Endothelial cell (in vitro differentiated cells): ENCODE measurements around the gene ALKBH6. TPM values are rescaled to one million over a fixed set of nuclear protein-coding genes. Genes with fewer than 3 reads are reported as not detected.

Source experiments
- DNase-seq: peaks from one replicate; pipeline ENCODE4 v3.0.0; 2021; ENCODE audit warnings: low spot score
- H3K27ac Mint-ChIP-seq: one replicate; pipeline ENCODE4 v1.8.0; 2021; ENCODE audit warnings: mixed read lengths, inconsistent platforms; ENCODE audit not compliant: unreplicated experiment
- H3K27me3 Mint-ChIP-seq: one replicate; pipeline ENCODE4 v1.8.0; 2021; ENCODE audit warnings: mild to moderate bottlenecking, moderate library complexity, mixed read lengths, inconsistent platforms; ENCODE audit not compliant: unreplicated experiment
- H3K36me3 Mint-ChIP-seq: one replicate; pipeline ENCODE4 v1.8.0; 2021; ENCODE audit warnings: mild to moderate bottlenecking, low read depth, mixed read lengths, inconsistent platforms; ENCODE audit not compliant: unreplicated experiment
- H3K4me1 Mint-ChIP-seq: one replicate; pipeline ENCODE4 v1.8.0; 2021; ENCODE audit warnings: mild to moderate bottlenecking, mixed read lengths, inconsistent platforms; ENCODE audit not compliant: unreplicated experiment
- H3K4me3 Mint-ChIP-seq: one replicate; pipeline ENCODE4 v1.8.0; 2021; ENCODE audit warnings: mild to moderate bottlenecking, mixed read lengths, inconsistent platforms; ENCODE audit not compliant: unreplicated experiment
- H3K9me3 Mint-ChIP-seq: one replicate; pipeline ENCODE4 v1.8.0; 2021; ENCODE audit warnings: mixed read lengths, inconsistent platforms; ENCODE audit not compliant: unreplicated experiment
- CTCF ChIP-seq: fragments of 200-600 bp; sonication (generic); IDR thresholded peaks from one replicate; pipeline ENCODE4 v1.5.0; 2021; ENCODE audit warnings: antibody characterized with exemption; ENCODE audit not compliant: unreplicated experiment
- long read RNA-seq: library from polyadenylated mRNA; unstranded; transcript quantifications from one replicate; pipeline ENCODE4 v2.0.0, GENCODE V29; 2020; ENCODE audit not compliant: unreplicated experiment
- total RNA-seq: library from RNA; stranded (reverse); fragmentation: NEBNext Ultra II Directional; extraction: Animal tissue kit (Norgen Biotek cat#: 25700); gene quantifications from one replicate; pipeline ENCODE4 v1.2.1, GENCODE V29; 2021; ENCODE audit not compliant: unreplicated experiment

The ALKBH6 gene
- total RNA-seq: 27.3 TPM
- long read RNA-seq, partial matches to known transcripts: 2 of 15 reads
- long read RNA-seq, other reads (novel, unspliced or antisense): 9 of 15 reads

GRCh38 chr19:36014012-36014924 is at the start of gene ALKBH6:
Gene ALKBH6 (minus strand): TSS chr19:36014213. CDS start chr19:36013397, 816 bp downstream.
- Mint-ChIP-seq H3K27me3 (peaks cover 19% of the 10 kb centered on the region), H3K27ac (peak within 1 kb of the TSS; percentile 97), H3K4me1 (peaks cover 33% of the 10 kb centered on the region), H3K9me3 (no peaks in the 10 kb centered on the region), H3K4me3 (peak within 1 kb of the TSS; percentile 100), H3K36me3 (peaks cover 30% of the 10 kb centered on the region)
- no peak for TF ChIP-seq CTCF
- DNase-seq: peak; percentile 98

DNA sequence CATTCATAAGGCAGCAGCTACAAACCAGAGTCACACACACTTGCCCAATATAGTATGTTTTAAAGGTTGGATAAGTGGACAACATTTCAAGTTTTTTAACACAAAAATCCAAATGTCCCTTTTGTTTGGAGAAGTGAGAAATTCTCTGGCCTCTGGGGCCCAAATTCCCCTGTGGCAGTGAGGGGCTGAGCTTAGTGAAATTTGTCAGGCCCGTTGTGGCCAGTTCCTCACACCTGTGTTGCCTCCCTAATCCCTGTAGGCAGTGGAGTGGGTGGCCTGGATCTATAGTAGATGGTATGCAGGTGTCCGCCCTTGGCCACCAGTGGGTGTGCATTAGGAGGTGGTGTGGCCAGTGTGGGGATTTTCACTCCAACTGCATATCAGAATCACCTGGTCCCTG is 47.4 kb upstream of the ALKBH6 start:
- no peak for DNase-seq
- Mint-ChIP-seq H3K9me3 (no peaks in the 10 kb centered on the region), H3K27me3 (peaks cover 7% of the 10 kb centered on the region), H3K27ac (no peak overlapping the region), H3K36me3 (peaks cover 21% of the 10 kb centered on the region), H3K4me3 (no peak overlapping the region), H3K4me1 (peaks cover 7% of the 10 kb centered on the region)
- no peak for TF ChIP-seq CTCF

GRCh38 chr19:36060430-36060829 is 46.4 kb upstream of the ALKBH6 start:
- DNase-seq: peak; percentile 65
- Mint-ChIP-seq H3K4me1 (peaks cover 9% of the 10 kb centered on the region), H3K4me3 (no peak overlapping the region), H3K27ac (no peak overlapping the region), H3K9me3 (no peaks in the 10 kb centered on the region), H3K36me3 (peaks cover 18% of the 10 kb centered on the region), H3K27me3 (peaks cover 9% of the 10 kb centered on the region)
- no peak for TF ChIP-seq CTCF

DNA sequence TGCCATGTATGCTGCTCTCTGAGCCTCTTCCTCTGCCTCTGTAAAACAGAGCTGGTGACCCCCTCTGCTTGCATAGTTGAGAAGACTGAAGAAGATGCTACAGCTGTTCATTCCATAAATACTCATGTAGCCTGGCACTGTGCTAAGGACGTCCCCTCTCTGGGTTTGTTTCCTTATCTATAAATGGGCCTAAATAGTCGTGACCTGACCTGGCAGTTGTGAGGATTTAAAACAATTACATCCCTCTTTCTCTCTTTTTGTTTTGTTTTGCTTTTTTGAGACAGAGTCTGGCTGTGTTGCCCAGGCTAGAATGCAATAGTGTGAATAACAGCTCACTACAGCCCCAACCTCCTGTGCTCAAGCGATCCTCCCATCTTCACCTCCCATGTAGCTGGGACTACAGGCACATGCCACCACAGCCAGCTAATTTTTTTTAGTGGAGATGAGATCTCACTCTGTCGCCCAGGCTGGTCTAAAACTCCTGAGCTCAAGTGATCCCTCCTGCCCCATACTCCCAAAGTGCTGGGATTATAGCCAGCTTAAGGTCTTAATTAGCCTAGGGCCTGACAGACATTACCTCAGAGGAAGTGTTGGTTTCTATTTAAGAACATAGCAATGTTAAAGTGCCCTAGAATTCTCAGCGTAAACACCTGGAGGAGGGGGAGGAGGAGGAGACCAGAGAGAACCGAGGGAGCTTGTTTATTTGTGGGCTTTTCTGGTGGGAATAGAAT is 45.3 kb upstream of the ALKBH6 start:
- no peak for DNase-seq
- no peak for TF ChIP-seq CTCF
- Mint-ChIP-seq H3K9me3 (no peaks in the 10 kb centered on the region), H3K36me3 (peaks cover 10% of the 10 kb centered on the region), H3K4me1 (peaks cover 12% of the 10 kb centered on the region), H3K27ac (no peak overlapping the region), H3K27me3 (peaks cover 10% of the 10 kb centered on the region), H3K4me3 (no peak overlapping the region)
